ENCODE results near the gene SAMD9.
"Not testable (repeated sequence)": the region's sequence is repeated elsewhere in the genome, so short reads cannot be mapped to it uniquely, and the experiment has no call there.

- not testable (repeated sequence) for TF ChIP-seq EZH2 (IDR thresholded peaks at IDR 0.05; ENCODE audit: insufficient read depth, poor library complexity, severe bottlenecking); EZH2phosphoT487 (IDR thresholded peaks at IDR 0.05; ENCODE audit: insufficient read depth, low read depth)
Observed at GRCh38 chr7:93126954-93127353, 9.2 kb upstream of the SAMD9 start.

Data from GM23248 (cell line).